NCI-H748 treated with DMSO at 0.1 percent for 48 hours (cell line): ENCODE measurements around the gene GNLY.

ENCODE experiments used
- DNase-seq: peaks from one replicate; lab custom pipeline; 2025; lab: John Stamatoyannopoulos, UW

The GNLY gene

DNA sequence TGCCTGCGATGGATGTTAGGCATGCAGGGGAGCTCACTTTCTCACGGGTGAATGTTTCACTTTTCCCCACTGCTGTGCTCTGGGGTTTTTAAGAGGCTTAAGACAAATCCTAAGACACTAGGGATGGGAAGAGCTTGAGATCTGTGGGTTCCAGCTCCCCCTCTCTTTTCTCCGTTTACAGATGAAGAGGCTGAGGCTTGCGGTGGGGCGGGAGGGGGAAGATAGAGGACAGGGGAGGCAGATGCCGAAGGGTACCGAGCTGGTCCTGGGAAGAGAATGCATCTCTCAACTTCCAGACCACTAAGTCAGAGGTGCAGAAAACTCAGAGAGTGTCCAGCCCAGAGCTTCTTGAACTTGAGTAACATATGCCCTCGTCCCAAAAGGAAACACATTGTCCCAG is 51.5 kb downstream of the GNLY start:
- no peak for DNase-seq

DNA sequence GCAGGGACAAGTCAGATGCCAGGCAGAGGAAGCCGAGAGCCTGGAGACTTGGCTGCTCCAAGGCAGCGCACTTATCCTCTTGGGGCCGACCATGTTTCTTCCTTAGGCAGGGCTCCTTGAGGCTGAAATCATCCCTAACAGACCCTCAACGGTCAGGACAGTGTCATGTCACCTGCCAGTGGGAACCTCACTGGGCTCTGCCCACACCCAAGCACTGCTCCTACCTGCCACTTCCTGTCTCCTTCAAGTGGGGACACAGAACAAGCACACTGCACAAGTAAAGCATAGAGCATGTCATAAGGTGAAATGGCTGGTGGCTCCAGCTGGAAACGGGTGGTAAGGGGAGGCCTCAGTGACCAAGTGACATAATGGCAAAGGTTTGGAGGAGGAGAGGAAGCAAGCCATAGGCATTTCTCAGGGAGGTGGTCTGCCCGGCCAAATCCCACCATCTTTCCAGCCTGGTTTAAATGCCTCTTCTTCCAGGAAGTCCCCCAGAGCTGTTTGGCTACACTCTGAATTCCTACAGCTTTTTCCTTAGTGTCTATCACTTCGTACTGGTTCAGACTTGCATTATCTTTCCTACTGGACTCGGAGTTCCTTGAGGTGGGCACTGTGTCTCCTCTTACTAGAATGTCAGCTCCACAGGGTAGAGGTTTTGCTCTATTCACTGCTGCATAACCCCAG is 52.3 kb downstream of the GNLY start:
- DNase-seq: no peak

DNA sequence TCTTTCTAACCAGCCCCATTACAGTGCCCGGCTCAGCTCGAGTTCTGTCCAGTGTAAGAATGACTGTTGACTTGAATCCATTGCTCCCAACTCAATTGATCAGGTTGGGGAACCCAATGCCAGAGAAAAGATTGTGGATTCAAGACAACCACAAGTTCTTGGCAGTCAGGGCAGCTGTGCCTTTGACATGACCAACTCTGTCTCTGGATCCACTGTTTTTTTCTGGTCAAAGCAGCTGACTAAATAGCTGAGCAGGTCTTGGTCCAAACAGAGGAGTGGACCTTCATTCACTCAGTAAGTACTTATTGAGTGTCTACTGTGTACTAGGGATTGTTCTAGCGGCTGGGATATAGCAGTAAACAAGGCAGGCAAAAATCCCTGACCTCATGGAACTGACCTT is 53.3 kb downstream of the GNLY start:
- no peak for DNase-seq

DNA sequence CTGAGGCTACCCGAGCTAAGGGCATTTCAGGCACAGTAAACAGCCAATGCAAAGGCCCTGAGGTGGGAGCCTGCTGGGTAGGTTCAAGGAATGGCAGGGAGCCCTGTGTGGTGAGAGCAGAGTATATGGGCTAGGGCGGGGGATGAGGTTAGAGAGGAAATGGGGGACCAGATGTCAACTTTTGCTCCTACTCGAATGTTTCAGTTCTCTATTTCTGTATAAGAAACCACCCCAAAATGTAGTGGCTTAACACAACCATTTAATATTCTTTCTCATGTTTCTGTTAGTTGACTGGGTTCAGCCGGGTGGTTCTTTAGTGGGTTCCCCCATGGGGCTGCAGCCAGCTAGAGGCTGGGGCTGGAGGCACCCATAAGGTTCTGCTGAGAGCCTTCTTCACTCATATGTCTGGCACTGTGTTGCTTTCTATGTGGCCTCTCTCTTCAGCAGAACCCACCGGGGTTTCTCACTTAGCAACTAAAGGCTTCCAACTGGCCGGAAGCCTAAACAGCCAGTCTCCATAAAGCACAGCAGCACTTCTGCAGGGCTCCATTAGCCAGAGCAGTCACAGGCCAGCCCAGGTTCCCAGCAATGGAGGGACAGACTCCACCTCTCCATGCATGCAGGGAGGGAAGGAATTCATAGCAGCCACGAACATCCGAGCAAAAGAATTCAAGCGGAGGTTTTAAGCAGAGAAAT is 54.0 kb downstream of the GNLY start:
- no peak for DNase-seq
